IPS DF 6.9 (cell line): ENCODE data around the gene CIRBP.
A peak's percentile ranks its signal among the peaks of the same experiment; 100 is the strongest.
"Not testable (repeated sequence)": the region's sequence is repeated elsewhere in the genome, so short reads cannot be mapped to it uniquely, and the experiment has no call there.

ENCODE experiments used
- DNase-seq: peaks from one replicate; pipeline ENCODE4 v3.0.0-alpha.2; 2013; ENCODE audit warnings: low read depth, low spot score
- H3K27ac ChIP-seq: one replicate; pipeline ENCODE4 v1.5.1; 2013; ENCODE audit warnings: low read length, control low read depth
- H3K27me3 ChIP-seq: 2 replicates; pipeline ENCODE4 v1.6.1; 2013; ENCODE audit warnings: mild to moderate bottlenecking, low read length; ENCODE audit not compliant: control insufficient read depth, insufficient read depth
- H3K36me3 ChIP-seq: 2 replicates; pipeline ENCODE4 v1.6.1; 2013; ENCODE audit warnings: low read length; ENCODE audit not compliant: control insufficient read depth, insufficient read depth
- H3K4me1 ChIP-seq: 2 replicates; pipeline ENCODE4 v1.6.1; 2013; ENCODE audit warnings: low read length; ENCODE audit not compliant: control insufficient read depth, insufficient read depth
- H3K4me3 ChIP-seq: 2 replicates; pipeline ENCODE4 v1.5.1; 2013; ENCODE audit warnings: mild to moderate bottlenecking, low read length
- H3K9me3 ChIP-seq: 2 replicates; pipeline ENCODE4 v1.6.1; 2013; ENCODE audit warnings: low read length, inconsistent platforms; ENCODE audit not compliant: control insufficient read depth, insufficient read depth
- WGBS: extraction: QIAGEN DNeasy Blood & Tissue Kit; methylation state at CpG from one replicate; pipeline ENCODE4 v1.1.7; 2013; ENCODE audit warnings: mixed read lengths, missing lambda C conversion rate; ENCODE audit not compliant: insufficient read length, insufficient coverage; 5-methylcytosine and 5-hydroxymethylcytosine counted together

The CIRBP gene

DNA sequence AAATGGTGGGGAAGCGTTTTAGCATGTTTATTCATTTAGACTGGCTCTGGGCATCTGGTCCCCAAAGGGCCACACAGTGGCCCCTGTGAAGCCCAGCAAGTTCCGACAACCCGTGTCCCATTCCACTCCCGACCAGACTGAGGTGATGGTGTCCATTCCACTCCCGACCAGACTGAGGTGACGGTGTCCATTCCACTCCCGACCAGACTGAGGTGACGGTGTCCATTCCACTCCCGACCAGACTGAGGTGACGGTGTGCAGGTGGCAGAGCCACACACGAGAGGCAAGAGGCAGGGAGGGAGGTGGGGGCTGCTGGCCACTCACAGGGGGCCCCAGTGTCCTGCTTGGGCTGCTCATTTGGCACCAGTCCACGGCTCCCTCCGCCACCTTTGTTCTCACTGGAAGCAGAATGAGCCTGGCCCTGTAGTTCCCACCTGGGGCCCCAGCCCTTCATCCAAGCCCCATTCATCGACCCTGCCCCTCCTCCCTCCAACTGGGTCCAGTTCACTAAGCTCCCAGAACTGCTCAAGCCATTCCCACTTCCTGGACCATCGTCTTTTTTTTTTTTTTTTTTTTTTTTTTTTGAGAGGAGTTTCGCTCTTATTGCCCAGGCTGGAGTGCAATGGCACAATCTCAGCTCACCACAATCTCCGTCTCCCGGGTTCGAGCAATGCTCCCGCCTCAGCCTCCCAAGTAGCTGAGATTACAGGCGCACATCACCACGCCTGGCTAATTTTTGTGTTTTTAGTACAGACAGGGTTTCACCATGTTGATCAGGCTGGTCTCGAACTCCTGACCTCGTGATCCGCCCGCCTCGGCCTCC is 22.7 kb upstream of the CIRBP start:
- not testable (repeated sequence) for H3K27ac ChIP-seq
- no CpG with 5 or more reads among the region's 27 CpGs for WGBS

GRCh38 chr19:1247748-1248138 is 21.4 kb upstream of the CIRBP start:
- Histone ChIP-seq H3K27me3 (no peaks in the 10 kb centered on the region), H3K9me3 (no peaks in the 10 kb centered on the region), H3K4me1 (peaks cover 5% of the 10 kb centered on the region; the same call in 1 of the 2 replicates), H3K4me3 (no peak overlapping the region), H3K36me3 (peaks cover 17% of the 10 kb centered on the region), H3K27ac (no peak overlapping the region)
- DNase-seq: no peak
- no CpG with 5 or more reads among the region's 8 CpGs for WGBS

More for the DNA sequence above, 22.7 kb upstream of the CIRBP start:
- not testable (repeated sequence) for H3K4me1 ChIP-seq, DNase-seq, H3K27me3 ChIP-seq, H3K4me3 ChIP-seq, H3K9me3 ChIP-seq
- H3K36me3 ChIP-seq: peaks cover 12% of the 10 kb centered on the region

DNA sequence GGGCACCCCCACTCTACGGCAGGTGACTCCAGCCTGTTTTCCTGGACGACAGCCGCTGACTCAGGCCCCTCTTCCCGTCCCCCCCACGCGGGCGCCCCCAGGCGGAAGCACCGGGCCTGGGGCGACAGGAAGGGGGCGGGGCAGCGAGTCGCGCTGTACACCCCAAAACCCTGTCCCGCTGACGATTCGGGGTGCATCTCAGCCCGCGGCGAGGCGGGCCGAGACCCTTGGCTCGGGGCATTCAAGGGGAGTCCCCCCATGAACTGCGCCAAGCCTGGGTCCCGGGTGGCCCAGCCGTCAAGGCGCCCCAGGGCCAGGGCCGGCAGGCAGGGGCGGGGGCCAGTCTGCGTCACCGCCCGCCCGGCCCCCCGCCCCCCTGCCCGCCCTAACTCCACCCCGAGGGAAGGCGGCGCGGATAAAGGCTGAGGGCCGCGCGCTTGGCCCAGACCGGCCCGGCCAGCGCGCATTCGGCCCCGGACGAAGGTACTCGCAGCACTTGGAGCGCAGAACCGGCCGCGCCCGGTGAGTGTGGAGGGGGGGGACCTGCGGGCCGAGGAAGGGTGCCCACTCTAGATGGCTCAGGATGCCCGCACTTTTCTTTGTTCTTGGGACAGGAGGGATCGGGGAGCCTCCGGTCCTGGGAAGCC is 20.9 kb upstream of the CIRBP start, which contains the start of gene MIDN:
Gene MIDN (plus strand): TSS at position 445 of the 647 bp plus-strand sequence. CDS start 1,714 bp downstream, outside the sequence.
- Histone ChIP-seq H3K27ac (no peak within 1 kb of the TSS), H3K9me3 (no peaks in the 10 kb centered on the region), H3K4me3 (peak within 1 kb of the TSS; percentile 96), H3K36me3 (peaks cover 17% of the 10 kb centered on the region), H3K27me3 (no peaks in the 10 kb centered on the region), H3K4me1 (peaks cover 5% of the 10 kb centered on the region; the same call in 1 of the 2 replicates)
- WGBS: no CpG with 5 or more reads among the region's 60 CpGs
- no peak for DNase-seq

- Histone ChIP-seq H3K4me3 (peak overlapping the region; percentile 96), H3K9me3 (no peaks in the 10 kb centered on the region), H3K36me3 (peaks cover 20% of the 10 kb centered on the region), H3K27ac (no peak overlapping the region), H3K4me1 (peaks cover 5% of the 10 kb centered on the region; the same call in 1 of the 2 replicates), H3K27me3 (no peaks in the 10 kb centered on the region)
- no CpG with 5 or more reads among the region's 74 CpGs for WGBS
- no peak for DNase-seq
These were observed 20.3 kb upstream of the CIRBP start for GRCh38 chr19:1248786-1249297.

GRCh38 chr19:1249298-1249989 is 19.7 kb upstream of the CIRBP start:
- H3K27me3 ChIP-seq: no peaks in the 10 kb centered on the region
- H3K9me3 ChIP-seq: no peaks in the 10 kb centered on the region
- peak overlapping the region; percentile 96 for H3K4me3 ChIP-seq
- peaks cover 26% of the 10 kb centered on the region for H3K36me3 ChIP-seq
- DNase-seq: no peak
- H3K27ac ChIP-seq: no peak overlapping the region
- H3K4me1 ChIP-seq: peaks cover 5% of the 10 kb centered on the region; the same call in 1 of the 2 replicates
- WGBS: no CpG with 5 or more reads among the region's 102 CpGs

- no CpG with 5 or more reads among the region's 67 CpGs for WGBS
- peak overlapping the region; percentile 77 for H3K4me3 ChIP-seq
- no peaks in the 10 kb centered on the region for H3K27me3 ChIP-seq
- peaks cover 5% of the 10 kb centered on the region; the same call in 1 of the 2 replicates for H3K4me1 ChIP-seq
- DNase-seq: no peak
- no peaks in the 10 kb centered on the region for H3K9me3 ChIP-seq
- H3K36me3 ChIP-seq: peaks cover 30% of the 10 kb centered on the region
- no peak overlapping the region for H3K27ac ChIP-seq
These were observed 19.1 kb upstream of the CIRBP start for GRCh38 chr19:1249990-1250436.

GRCh38 chr19:1250437-1251260 is 18.5 kb upstream of the CIRBP start:
- peaks cover 7% of the 10 kb centered on the region; the same call in 1 of the 2 replicates for H3K4me1 ChIP-seq
- H3K27me3 ChIP-seq: no peaks in the 10 kb centered on the region
- no CpG with 5 or more reads among the region's 90 CpGs for WGBS
- DNase-seq: no peak
- peaks cover 35% of the 10 kb centered on the region for H3K36me3 ChIP-seq
- peak overlapping the region; percentile 77 for H3K4me3 ChIP-seq
- no peaks in the 10 kb centered on the region for H3K9me3 ChIP-seq
- no peak overlapping the region for H3K27ac ChIP-seq

DNA sequence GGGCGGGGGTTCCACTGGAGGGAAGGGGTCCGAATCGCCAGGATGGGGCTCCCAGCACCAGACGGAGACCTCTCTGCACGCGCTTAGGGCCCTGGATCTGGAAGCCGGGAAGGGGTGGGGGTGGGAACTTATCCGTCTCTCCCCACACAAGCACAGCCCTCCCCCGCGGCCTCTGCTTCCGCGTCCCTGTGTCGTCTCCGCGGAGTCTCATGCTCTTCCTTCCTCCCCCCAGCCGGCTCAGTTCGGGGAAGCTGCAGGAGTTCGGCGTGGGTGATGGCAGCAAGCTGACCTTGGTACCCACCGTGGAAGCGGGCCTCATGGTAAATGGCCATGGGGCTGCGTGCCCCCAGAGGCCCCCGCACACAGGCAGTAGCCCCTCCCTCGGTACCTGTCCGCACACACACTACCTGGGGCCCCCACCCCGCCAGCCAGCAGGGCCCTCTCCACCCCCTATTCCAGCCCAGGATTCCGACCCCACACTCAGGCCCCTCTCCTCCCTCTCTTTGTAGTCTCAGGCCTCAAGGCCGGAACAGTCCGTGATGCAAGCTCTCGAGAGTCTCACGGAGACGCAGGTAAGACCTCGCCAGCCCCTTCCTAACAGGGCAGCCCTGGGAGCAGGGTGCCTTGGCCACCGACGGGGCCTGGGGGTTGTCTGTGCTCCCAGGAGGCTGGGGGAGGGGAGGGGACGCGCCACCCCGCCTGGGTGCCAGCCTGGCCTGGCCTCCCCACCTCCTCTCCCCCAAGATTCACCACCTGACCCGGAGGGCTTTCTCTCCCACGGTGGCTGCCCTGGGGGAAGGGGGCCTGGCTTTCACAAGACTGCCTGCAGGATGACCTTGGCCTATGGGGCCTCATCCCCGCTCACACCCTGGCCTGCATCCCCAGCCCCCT is 17.6 kb upstream of the CIRBP start:
- Histone ChIP-seq H3K4me3 (peak overlapping the region; percentile 77), H3K27me3 (no peaks in the 10 kb centered on the region), H3K9me3 (no peaks in the 10 kb centered on the region), H3K36me3 (peaks cover 41% of the 10 kb centered on the region), H3K27ac (no peak overlapping the region), H3K4me1 (peaks cover 7% of the 10 kb centered on the region; the same call in 1 of the 2 replicates)
- WGBS: no CpG with 5 or more reads among the region's 41 CpGs
- DNase-seq: no peak
